Colonic mucosa (tissue), 4 donors: ENCODE measurements around the gene TCF7L2. TPM values are rescaled to one million over a fixed set of nuclear protein-coding genes. Genes with fewer than 3 reads are reported as not detected.

Experiments used
- DNase-seq: peaks from one replicate; pipeline ENCODE4 v3.0.0-alpha.2; 2020
- H3K27ac ChIP-seq: fragments of 200-600 bp; one replicate; pipeline ENCODE4 v1.8.0; 2021
- H3K27me3 ChIP-seq: fragments of 200-600 bp; one replicate; pipeline ENCODE4 v1.8.0; 2021
- H3K36me3 ChIP-seq: fragments of 200-600 bp; one replicate; pipeline ENCODE4 v1.8.0; 2021
- H3K4me1 ChIP-seq: fragments of 200-600 bp; one replicate; pipeline ENCODE4 v1.8.0; 2021; ENCODE audit warnings: mild to moderate bottlenecking
- H3K4me3 ChIP-seq: fragments of 200-600 bp; one replicate; pipeline ENCODE4 v1.8.0; 2021
- H3K9ac ChIP-seq, 2 donors: one replicate each; pipeline ENCODE4 v1.7.0; 2013; ENCODE audit warnings: control low read depth in 2 of 2, low read depth in 2 of 2, low read length in 2 of 2
- H3K9me3 ChIP-seq: fragments of 200-600 bp; one replicate; pipeline ENCODE4 v1.8.0; 2021
- CTCF ChIP-seq: fragments of 200-600 bp; IDR thresholded peaks from one replicate; pipeline ENCODE4 v1.8.0; 2022; ENCODE audit warnings: antibody characterized with exemption, mild to moderate bottlenecking
- intact Hi-C: fragments of 100-400 bp; cut with DNase I; formaldehyde crosslinking; loops from one replicate; pipeline ENCODE4 v1.14.1; 2022
- total RNA-seq, 2 donors: library from RNA; stranded (reverse); fragmentation: NEBNext Ultra II Directional in 1 of 2; extraction: Animal tissue kit (Norgen Biotek cat#: 25700) in 1 of 2; gene quantifications; one replicate each; pipeline ENCODE4 v1.2.1, GENCODE V29; 2021
- donor health status: healthy.
- donor health status: DM: no; HTN: no; CAD: no.
- donor health status: DM: no; HTN: no; CAD: no.

The TCF7L2 gene
- total RNA-seq, 2 donors from 2014 or later = 65.1 to 98.9 TPM

DNA sequence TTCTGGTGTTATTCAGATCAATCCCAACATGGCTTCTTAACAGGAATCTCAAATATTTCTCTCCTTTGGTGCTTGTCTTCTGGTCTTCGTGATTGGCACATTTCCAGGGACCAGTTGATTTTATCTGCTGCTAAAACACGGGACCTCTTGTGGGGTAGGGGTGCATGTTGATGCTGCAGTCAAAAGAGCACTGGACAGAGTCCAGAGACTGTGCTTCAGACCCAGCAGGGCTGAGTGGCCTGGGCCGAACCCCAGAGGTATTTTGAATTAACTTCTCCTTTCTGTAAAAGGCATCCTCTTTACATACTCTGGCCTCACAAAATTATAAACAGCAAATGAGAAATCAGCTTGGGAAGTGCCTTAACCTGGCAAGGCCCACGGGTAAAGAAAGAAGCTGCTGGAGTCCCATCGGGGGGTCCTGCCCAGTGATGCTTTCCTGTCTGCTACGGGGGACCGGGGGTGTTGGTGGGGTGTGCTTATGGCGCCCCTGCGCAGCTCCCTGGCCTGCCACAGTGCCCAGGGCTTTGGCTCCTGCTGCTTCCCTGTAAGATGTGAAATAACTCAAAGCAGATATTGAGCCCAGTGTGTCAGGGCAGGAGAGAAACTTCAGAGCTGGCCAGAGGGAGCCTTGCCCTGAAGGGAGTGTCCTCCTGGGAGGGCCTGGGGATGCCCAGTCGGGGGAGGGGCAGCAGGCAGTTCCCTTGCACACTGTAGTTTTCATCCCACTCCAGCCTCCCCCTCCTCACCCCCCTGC is 230.5 kb downstream of the TCF7L2 start:
- Histone ChIP-seq H3K36me3 (no peaks in the 10 kb centered on the region), H3K9ac (no peak overlapping the region), H3K27me3 (no peaks in the 10 kb centered on the region), H3K4me3 (no peak overlapping the region), H3K27ac (no peak overlapping the region), H3K9me3 (no peaks in the 10 kb centered on the region), H3K4me1 (no peaks in the 10 kb centered on the region)
- no peak for DNase-seq
- intact Hi-C loops = no loop called here
- TF ChIP-seq CTCF = no peak

- Histone ChIP-seq H3K27ac (no peak overlapping the region), H3K36me3 (no peaks in the 10 kb centered on the region), H3K9ac (no peak overlapping the region), H3K27me3 (no peaks in the 10 kb centered on the region), H3K9me3 (no peaks in the 10 kb centered on the region), H3K4me1 (no peaks in the 10 kb centered on the region), H3K4me3 (no peak overlapping the region)
- no peak for TF ChIP-seq CTCF
- intact Hi-C loops = no loop called here
- no peak for DNase-seq
Measured at GRCh38 chr10:113182154-113182553, 232.1 kb downstream of the TCF7L2 start.

GRCh38 chr10:113183573-113183972 is 233.5 kb downstream of the TCF7L2 start:
- no peak overlapping the region for H3K4me3 ChIP-seq
- no peaks in the 10 kb centered on the region for H3K9me3 ChIP-seq
- H3K27ac ChIP-seq = no peak overlapping the region
- no peaks in the 10 kb centered on the region for H3K36me3 ChIP-seq
- intact Hi-C loops = no loop called here
- no peak overlapping the region for H3K9ac ChIP-seq
- no peak for TF ChIP-seq CTCF
- no peaks in the 10 kb centered on the region for H3K4me1 ChIP-seq
- no peaks in the 10 kb centered on the region for H3K27me3 ChIP-seq
- DNase-seq = no peak

- Histone ChIP-seq H3K36me3 (no peaks in the 10 kb centered on the region), H3K27me3 (no peaks in the 10 kb centered on the region), H3K4me3 (no peak overlapping the region), H3K27ac (no peak overlapping the region), H3K9me3 (no peaks in the 10 kb centered on the region), H3K4me1 (no peaks in the 10 kb centered on the region), H3K9ac (no peak overlapping the region)
- no peak for TF ChIP-seq CTCF
- no peak for DNase-seq
- intact Hi-C loops = no loop called here
Measured at GRCh38 chr10:113187063-113187777, 237.2 kb downstream of the TCF7L2 start.

DNA sequence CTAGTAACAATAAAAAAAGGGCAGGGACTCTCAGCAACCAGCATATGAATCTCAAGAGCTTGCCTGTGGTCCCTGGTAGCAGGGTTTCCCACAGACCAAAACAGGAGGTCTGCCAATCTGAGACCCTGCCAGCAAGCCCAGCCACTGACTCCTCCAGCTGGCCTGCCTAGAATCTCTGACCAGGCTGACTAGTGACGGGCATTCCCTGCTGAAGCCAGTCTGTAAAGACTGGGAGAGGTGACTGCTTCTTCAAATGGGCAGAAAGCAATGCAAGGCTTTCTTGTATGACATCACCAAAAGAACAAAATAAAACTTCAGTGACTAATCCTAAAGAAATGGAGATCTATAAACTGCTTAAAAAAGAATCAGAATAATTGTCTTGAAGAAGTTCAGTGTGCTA is 249.4 kb downstream of the TCF7L2 start:
- H3K36me3 ChIP-seq = no peaks in the 10 kb centered on the region
- H3K9me3 ChIP-seq = no peaks in the 10 kb centered on the region
- H3K4me1 ChIP-seq = no peaks in the 10 kb centered on the region
- DNase-seq = no peak
- no peak overlapping the region for H3K4me3 ChIP-seq
- H3K27me3 ChIP-seq = no peaks in the 10 kb centered on the region
- no peak overlapping the region for H3K9ac ChIP-seq
- no peak overlapping the region for H3K27ac ChIP-seq
- intact Hi-C loops = no loop called here
- no peak for TF ChIP-seq CTCF
